Hematopoietic multipotent progenitor cell (in vitro differentiated cells): Measurements from ENCODE around the gene NPEPL1. TPM values are rescaled to one million over a fixed set of nuclear protein-coding genes. Genes with fewer than 3 reads are reported as not detected.
"Not testable (repeated sequence)": the region's sequence is repeated elsewhere in the genome, so short reads cannot be mapped to it uniquely, and the experiment has no call there.

ENCODE experiments used
- DNase-seq, 3 donors: peaks; one replicate each; pipeline ENCODE4 v3.0.0-alpha.2; 2011 to 2015; ENCODE audit warnings: low read depth in 2 of 3, low spot score in 2 of 3
- total RNA-seq: library from RNA; depleted of rRNA; stranded (reverse); fragments of >200 nt; gene quantifications from one replicate; pipeline ENCODE4 v1.2.3, GENCODE V29; 2012

The NPEPL1 gene
- total RNA-seq, 1 donor = 23.4 TPM

- no peak for DNase-seq
Measured at GRCh38 chr20:58754584-58754983, 62.0 kb downstream of the NPEPL1 start.

GRCh38 chr20:58755062-58755697 lies 62.6 kb downstream of the NPEPL1 start:
- no peak for DNase-seq

GRCh38 chr20:58755766-58756449 lies 63.3 kb downstream of the NPEPL1 start:
- DNase-seq = no peak

- DNase-seq = no peak
Measured at GRCh38 chr20:58756450-58756775, 63.8 kb downstream of the NPEPL1 start.

GRCh38 chr20:58757647-58758046 lies 65.0 kb downstream of the NPEPL1 start:
- not testable (repeated sequence) for DNase-seq

- DNase-seq = no peak
Measured at GRCh38 chr20:58759947-58760346, 67.3 kb downstream of the NPEPL1 start.

- no peak for DNase-seq
Measured at GRCh38 chr20:58760856-58761255, 68.3 kb downstream of the NPEPL1 start.

GRCh38 chr20:58762120-58762519 lies 69.5 kb downstream of the NPEPL1 start:
- DNase-seq = no peak

GRCh38 chr20:58763076-58763475 lies 70.5 kb downstream of the NPEPL1 start:
- DNase-seq = no peak

Other genes with a start within 250 kb of the NPEPL1 start
- gene APCDD1L, start 177.4 kb upstream of the NPEPL1 start, total RNA-seq = under 0.01 TPM
- gene STX16, start 41.5 kb upstream of the NPEPL1 start, total RNA-seq = 52.8 TPM
- gene GNAS-AS1, start 158.1 kb downstream of the NPEPL1 start, total RNA-seq = under 0.01 TPM
- 940 TPM for gene GNAS, start 159.9 kb downstream of the NPEPL1 start, total RNA-seq